ENCODE results near the gene SEC61A1. TPM values are rescaled to one million over a fixed set of nuclear protein-coding genes. Genes with fewer than 3 reads are reported as not detected.

SEC61A1 gene
- total RNA-seq, 1 experiment from 2014 or later: 178 TPM

- Mint-ChIP-seq H3K4me3 (ENCODE audit: unreplicated experiment) (no peak overlapping the region), H3K4me1 (ENCODE audit: low read depth, unreplicated experiment) (peaks cover 2% of the 10 kb centered on the region), H3K27me3 (ENCODE audit: insufficient read depth, unreplicated experiment) (no peaks in the 10 kb centered on the region), H3K36me3 (ENCODE audit: insufficient read depth, unreplicated experiment) (peaks cover 76% of the 10 kb centered on the region), H3K27ac (ENCODE audit: unreplicated experiment) (no peak overlapping the region), H3K9me3 (ENCODE audit: unreplicated experiment) (no peaks in the 10 kb centered on the region)
- intact Hi-C loops (cut with micrococcal nuclease; ENCODE audit: unreplicated experiment): no loop called here
- ChIA-PET POLR2A (no interaction called here), CTCF (no interaction called here)
- Histone ChIP-seq H3K4me1 (no peaks in the 10 kb centered on the region), H3K36me3 (ENCODE audit: control insufficient read depth, insufficient read depth, low read length) (peaks cover 3% of the 10 kb centered on the region; the same call in 1 of the 2 replicates), H3K27me3 (replicated peaks; ENCODE audit: control insufficient read depth, insufficient read depth, low read length) (no peaks in the 10 kb centered on the region), H3K9me3 (no peaks in the 10 kb centered on the region), H3K4me3 (ENCODE audit: low read depth, low read length) (no peak overlapping the region)
- no TSS peak for BruUV-seq (replicated peaks)
- no peak for TF ChIP-seq CTCF (IDR thresholded peaks at IDR 0.05; ENCODE audit: insufficient read depth in 1 of 2, low read depth in 1 of 2, low read length in 1 of 2, severe bottlenecking in 1 of 2, unreplicated experiment in 1 of 2)
- no peak for DNase-seq
Measured at GRCh38 chr3:128073185-128073725, 21.0 kb downstream of the SEC61A1 start.

- no peak overlapping the region for H3K27ac Mint-ChIP-seq (ENCODE audit: unreplicated experiment)
- no peak overlapping the region for H3K4me3 ChIP-seq (ENCODE audit: low read depth, low read length)
- H3K36me3 ChIP-seq (ENCODE audit: control insufficient read depth, insufficient read depth, low read length): peaks cover 3% of the 10 kb centered on the region; the same call in 1 of the 2 replicates
- no peak overlapping the region for H3K4me3 Mint-ChIP-seq (ENCODE audit: unreplicated experiment)
- no peaks in the 10 kb centered on the region for H3K27me3 Mint-ChIP-seq (ENCODE audit: insufficient read depth, unreplicated experiment)
- no peak for DNase-seq
- no peaks in the 10 kb centered on the region for H3K9me3 ChIP-seq
- BruUV-seq (replicated peaks): no TSS peak
- H3K27me3 ChIP-seq (replicated peaks; ENCODE audit: control insufficient read depth, insufficient read depth, low read length): no peaks in the 10 kb centered on the region
- POLR2A ChIA-PET: no interaction called here
- CTCF ChIA-PET: no interaction called here
- no peaks in the 10 kb centered on the region for H3K9me3 Mint-ChIP-seq (ENCODE audit: unreplicated experiment)
- H3K4me1 ChIP-seq: no peaks in the 10 kb centered on the region
- peaks cover 71% of the 10 kb centered on the region for H3K36me3 Mint-ChIP-seq (ENCODE audit: insufficient read depth, unreplicated experiment)
- no peak for TF ChIP-seq CTCF (IDR thresholded peaks at IDR 0.05; ENCODE audit: insufficient read depth in 1 of 2, low read depth in 1 of 2, low read length in 1 of 2, severe bottlenecking in 1 of 2, unreplicated experiment in 1 of 2)
- H3K4me1 Mint-ChIP-seq (ENCODE audit: low read depth, unreplicated experiment): no peaks in the 10 kb centered on the region
- intact Hi-C loops (cut with micrococcal nuclease; ENCODE audit: unreplicated experiment): no loop called here
Measured at GRCh38 chr3:128073807-128074206, 21.6 kb downstream of the SEC61A1 start.

DNA sequence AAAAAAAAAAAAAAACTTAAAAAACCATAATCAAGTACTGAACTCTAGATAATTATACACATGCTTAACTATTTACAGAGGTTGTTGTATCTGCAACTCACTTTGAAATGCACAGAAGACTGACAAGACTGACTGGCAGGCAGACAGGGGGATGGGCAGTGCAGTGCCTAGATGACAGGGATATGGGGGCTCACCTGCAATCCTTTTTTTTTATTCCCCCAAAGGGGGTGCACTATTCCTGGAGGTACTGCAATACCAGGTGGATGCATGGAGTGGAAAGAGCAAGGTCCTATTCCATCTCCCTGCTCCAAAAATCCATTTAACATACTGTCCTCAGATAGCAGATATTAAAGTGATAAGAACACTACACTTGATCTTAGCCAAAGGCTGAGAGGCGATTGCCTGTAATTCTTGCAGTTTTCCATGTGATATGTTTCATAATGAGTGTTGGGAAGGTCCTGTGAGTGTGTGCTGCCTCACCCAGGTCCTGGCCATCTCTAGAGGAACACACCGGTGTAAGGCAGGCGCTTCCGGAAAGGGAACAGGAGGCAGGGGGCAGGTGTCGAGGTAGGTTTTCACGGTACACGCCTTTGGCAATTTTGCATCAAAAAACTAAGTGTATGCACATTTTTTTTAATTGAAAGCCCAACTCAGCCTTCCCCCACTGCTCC lies 22.7 kb downstream of the SEC61A1 start:
- Mint-ChIP-seq H3K4me3 (ENCODE audit: unreplicated experiment) (no peak overlapping the region), H3K27me3 (ENCODE audit: insufficient read depth, unreplicated experiment) (no peaks in the 10 kb centered on the region), H3K36me3 (ENCODE audit: insufficient read depth, unreplicated experiment) (peaks cover 59% of the 10 kb centered on the region), H3K4me1 (ENCODE audit: low read depth, unreplicated experiment) (no peaks in the 10 kb centered on the region), H3K9me3 (ENCODE audit: unreplicated experiment) (no peaks in the 10 kb centered on the region), H3K27ac (ENCODE audit: unreplicated experiment) (no peak overlapping the region)
- no peak for TF ChIP-seq CTCF (IDR thresholded peaks at IDR 0.05; ENCODE audit: insufficient read depth in 1 of 2, low read depth in 1 of 2, low read length in 1 of 2, severe bottlenecking in 1 of 2, unreplicated experiment in 1 of 2)
- ChIA-PET POLR2A (no interaction called here), CTCF (no interaction called here)
- intact Hi-C loops (cut with micrococcal nuclease; ENCODE audit: unreplicated experiment): no loop called here
- H3K4me1 ChIP-seq: no peaks in the 10 kb centered on the region
- no peak for DNase-seq
- H3K9me3 ChIP-seq: no peaks in the 10 kb centered on the region
- no TSS peak for BruUV-seq (replicated peaks)
- no peak overlapping the region for H3K4me3 ChIP-seq (ENCODE audit: low read depth, low read length)
- H3K27me3 ChIP-seq (replicated peaks; ENCODE audit: control insufficient read depth, insufficient read depth, low read length): no peaks in the 10 kb centered on the region
- H3K36me3 ChIP-seq (ENCODE audit: control insufficient read depth, insufficient read depth, low read length): peaks cover 3% of the 10 kb centered on the region; the same call in 1 of the 2 replicates
